HAP-1 (cell line): ENCODE data around the gene RAMP3.

Source experiments
- DNase-seq, 2 experiments: peaks; one replicate each; pipeline ENCODE4 v3.0.0-alpha.2; 2016 to 2020; ENCODE audit warnings: low spot score in 2 of 2
- H3K27me3 ChIP-seq: fragments of 250-450 bp; sonication (Bioruptor Pico); 2 replicates; pipeline ENCODE4 v1.5.1; 2020; ENCODE audit warnings: low read depth, mild to moderate bottlenecking, moderate library complexity
- H3K36me3 ChIP-seq: fragments of 250-450 bp; sonication (Bioruptor Pico); replicated peaks from 2 replicates; pipeline ENCODE4 v1.5.1; 2020; ENCODE audit warnings: mild to moderate bottlenecking
- H3K4me1 ChIP-seq: fragments of 250-450 bp; sonication (Bioruptor Pico); 2 replicates; pipeline ENCODE4 v1.5.1; 2020; ENCODE audit warnings: mild to moderate bottlenecking
- H3K4me3 ChIP-seq: fragments of 250-450 bp; sonication (Bioruptor Pico); 2 replicates; pipeline ENCODE4 v1.5.1; 2020; ENCODE audit warnings: mild to moderate bottlenecking, moderate library complexity
- H3K9me3 ChIP-seq: fragments of 250-450 bp; sonication (Bioruptor Pico); 2 replicates; pipeline ENCODE4 v1.5.1; 2020; ENCODE audit warnings: mild to moderate bottlenecking, moderate library complexity
- in situ Hi-C: fragments of 300-500 bp; cut with MboI; formaldehyde crosslinking; loops from 3 replicates; pipeline ENCODE4 v1.14.3; 2020; ENCODE audit warnings: low sequenced_read_pairs, inconsistent platforms, mixed read lengths

The RAMP3 gene

DNA sequence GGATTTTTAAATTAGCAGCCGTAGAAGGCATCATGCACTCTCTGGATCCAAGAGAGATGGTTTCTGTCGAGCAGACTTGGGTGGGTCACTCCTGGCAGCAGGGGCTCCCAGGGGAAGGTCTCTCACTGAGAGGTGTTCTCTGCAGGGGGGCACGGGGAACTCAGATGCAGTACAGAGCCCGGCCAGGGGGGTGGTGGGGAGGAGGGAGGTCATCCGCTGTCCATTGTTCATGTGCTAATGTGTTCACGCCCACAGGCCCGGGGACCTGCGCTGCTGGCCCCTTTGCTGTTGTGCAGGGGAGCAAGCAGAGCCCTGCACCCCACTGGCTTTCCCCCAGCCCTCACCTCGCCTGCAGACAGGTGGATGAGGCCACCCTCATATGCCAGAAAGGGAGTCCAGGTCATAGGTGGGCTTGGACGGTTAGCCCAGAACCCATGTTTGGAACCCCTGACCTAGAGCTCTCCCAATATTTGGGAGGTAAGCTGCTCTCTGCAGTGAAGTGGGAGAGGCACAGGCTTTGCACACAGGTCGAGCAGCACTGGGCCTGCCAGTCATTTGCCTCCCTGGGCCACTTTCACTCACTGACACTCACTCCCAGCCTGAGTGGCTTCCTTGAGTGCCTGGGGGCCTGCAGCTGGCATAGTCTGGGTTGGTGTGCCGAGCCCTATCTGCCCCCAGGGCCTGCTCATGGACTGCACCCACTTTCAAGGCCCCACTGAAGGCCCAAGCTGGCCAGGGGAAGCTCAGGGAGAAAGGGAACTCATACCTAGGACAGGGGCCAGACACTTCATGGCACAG lies 33.5 kb upstream of the RAMP3 start:
- DNase-seq = peak in 1 of 2 experiments; percentile 45
- H3K36me3 ChIP-seq = no peaks in the 10 kb centered on the region
- in situ Hi-C loops = loop anchor here (25.0 kb wide), 2 partner anchors 287 to 537 kb away; partner anchors contain the start of genes H2AZ2 and TMED4
- no peak overlapping the region for H3K4me3 ChIP-seq
- H3K27me3 ChIP-seq = no peaks in the 10 kb centered on the region
- no peaks in the 10 kb centered on the region for H3K9me3 ChIP-seq
- no peaks in the 10 kb centered on the region for H3K4me1 ChIP-seq

DNA sequence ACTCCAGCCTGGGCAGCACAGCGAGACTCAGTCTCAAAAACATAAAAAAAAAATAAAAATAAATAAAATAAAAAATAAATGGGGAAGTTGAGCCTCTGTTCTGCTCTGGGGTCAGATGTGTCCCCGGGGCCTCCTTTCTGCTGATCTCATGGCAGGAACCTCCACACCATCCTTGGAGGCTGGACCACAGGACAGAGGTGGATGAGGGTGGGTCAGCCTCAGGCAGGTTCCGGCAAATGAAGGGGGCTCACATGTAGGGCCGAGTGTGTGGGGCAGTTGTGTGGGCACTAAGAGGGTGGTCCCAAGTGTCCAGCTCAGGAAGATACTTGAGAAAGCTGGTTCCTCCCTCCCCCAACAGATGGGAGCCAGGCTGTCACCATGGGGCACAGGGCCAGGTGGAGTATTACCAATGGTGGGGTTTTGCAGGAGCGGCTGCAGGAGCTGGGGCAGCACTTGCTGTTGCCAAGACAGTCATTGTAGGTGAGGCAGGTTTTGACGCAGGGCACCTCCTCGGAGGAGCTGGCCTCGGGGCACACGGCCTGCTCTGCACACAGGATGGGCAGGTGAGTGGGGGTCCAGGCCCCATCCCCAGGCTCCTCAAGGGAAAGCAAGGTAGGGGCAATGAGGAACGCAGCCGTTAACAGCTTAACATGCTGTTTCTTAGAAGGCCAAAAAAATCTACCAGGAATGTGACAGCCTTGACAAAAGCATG lies 32.2 kb upstream of the RAMP3 start:
- Histone ChIP-seq H3K27me3 (no peaks in the 10 kb centered on the region), H3K36me3 (no peaks in the 10 kb centered on the region), H3K4me1 (no peaks in the 10 kb centered on the region), H3K4me3 (no peak overlapping the region), H3K9me3 (no peaks in the 10 kb centered on the region)
- in situ Hi-C loops = no loop called here
- DNase-seq = no peak

DNA sequence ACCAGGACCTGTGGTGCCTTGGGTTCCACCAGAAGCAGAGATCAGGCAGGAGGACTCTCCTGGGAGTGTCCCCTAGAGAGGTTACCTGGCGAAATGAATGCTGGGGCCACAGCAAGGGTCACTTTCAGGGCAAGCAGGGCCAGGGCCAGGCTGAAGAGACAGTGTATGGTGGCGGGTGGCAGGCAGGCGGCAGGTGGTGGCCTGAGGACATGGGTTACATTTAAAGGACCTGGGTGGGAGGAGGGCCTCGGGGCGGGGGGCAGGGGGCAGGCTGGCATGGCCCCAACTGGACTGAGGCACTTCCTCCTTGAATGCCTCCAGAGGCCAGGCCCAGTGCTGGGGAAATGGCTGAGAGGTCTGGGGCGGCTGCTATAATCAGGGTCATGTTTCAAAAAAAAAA lies 31.4 kb upstream of the RAMP3 start:
- H3K9me3 ChIP-seq = no peaks in the 10 kb centered on the region
- DNase-seq = no peak
- no peaks in the 10 kb centered on the region for H3K36me3 ChIP-seq
- H3K4me3 ChIP-seq = no peak overlapping the region
- in situ Hi-C loops = no loop called here
- no peaks in the 10 kb centered on the region for H3K27me3 ChIP-seq
- H3K4me1 ChIP-seq = no peaks in the 10 kb centered on the region

DNA sequence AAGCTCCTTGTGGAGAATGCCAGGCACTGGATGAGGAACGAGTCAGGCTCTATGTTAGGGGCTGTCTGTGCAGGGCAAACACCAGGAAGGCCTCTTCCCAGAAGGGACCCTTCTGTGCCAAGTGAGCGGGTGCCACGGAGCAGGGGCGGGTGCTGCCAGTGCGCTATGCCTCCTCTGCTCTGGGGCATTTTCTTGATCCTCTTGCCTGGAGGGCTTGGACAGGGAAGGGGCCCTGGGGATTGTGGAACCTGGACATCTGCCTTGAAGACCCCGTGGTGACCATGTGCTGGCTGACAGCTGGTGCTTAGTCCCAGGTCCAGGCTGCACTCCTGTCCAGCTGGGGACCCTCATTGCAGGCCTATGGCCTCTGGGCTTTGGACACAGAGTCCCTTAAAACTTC lies 30.7 kb upstream of the RAMP3 start:
- Histone ChIP-seq H3K27me3 (no peaks in the 10 kb centered on the region), H3K4me1 (no peaks in the 10 kb centered on the region), H3K36me3 (no peaks in the 10 kb centered on the region), H3K9me3 (no peaks in the 10 kb centered on the region), H3K4me3 (no peak overlapping the region)
- DNase-seq = no peak
- in situ Hi-C loops = no loop called here

DNA sequence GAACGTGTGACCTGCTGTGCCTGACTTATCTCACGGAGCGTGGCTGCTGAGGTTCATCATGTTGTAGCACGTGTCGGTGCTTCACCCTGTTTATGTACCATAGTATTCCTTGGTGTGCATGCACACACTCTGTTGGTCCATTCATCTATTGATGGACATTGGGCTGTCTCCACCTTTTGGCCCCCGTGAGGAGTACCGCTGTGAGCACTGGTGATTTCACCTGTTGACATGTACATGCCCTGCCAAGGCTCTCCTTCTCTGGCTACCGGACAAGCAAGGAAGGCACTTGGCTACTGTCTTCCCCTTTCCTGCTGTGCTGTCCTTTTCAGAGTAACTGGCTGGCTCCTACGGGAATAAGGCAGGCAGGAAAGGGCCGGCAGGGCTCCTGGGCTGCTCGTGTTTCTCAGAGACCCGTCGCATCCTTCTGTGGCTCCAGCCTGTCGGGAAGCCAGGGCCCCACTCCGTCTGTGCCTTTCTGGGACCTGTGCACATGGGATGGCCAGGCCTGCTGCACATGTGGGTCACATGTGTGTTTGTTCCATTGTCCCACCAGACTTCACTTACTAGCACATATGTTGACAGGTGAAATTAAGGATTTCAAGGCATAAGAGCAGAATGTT lies 28.3 kb upstream of the RAMP3 start:
- Histone ChIP-seq H3K4me1 (no peaks in the 10 kb centered on the region), H3K27me3 (no peaks in the 10 kb centered on the region), H3K4me3 (no peak overlapping the region), H3K9me3 (no peaks in the 10 kb centered on the region), H3K36me3 (no peaks in the 10 kb centered on the region)
- no peak for DNase-seq
- in situ Hi-C loops = no loop called here

DNA sequence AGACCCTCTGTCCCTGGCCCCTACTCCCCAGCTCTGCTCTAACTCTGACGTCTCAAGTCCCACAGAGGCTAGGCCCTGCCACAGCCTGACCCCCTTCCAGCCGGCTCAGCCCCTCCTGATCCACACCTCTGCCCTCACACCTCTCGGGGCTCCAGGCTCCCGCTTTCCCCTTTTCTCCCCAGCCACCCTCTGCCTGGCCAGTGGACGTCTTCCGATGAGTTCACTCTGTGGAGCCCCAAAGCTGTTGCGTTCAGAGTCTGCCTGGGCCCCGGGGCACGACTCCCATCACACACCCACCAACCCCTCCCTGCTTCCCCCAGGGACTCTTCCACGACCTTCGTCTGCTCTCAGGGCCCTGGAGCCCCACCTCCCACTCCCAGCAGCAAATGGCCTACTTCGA lies 27.7 kb upstream of the RAMP3 start:
- H3K4me1 ChIP-seq = no peaks in the 10 kb centered on the region
- no peak overlapping the region for H3K4me3 ChIP-seq
- H3K36me3 ChIP-seq = no peaks in the 10 kb centered on the region
- in situ Hi-C loops = no loop called here
- H3K9me3 ChIP-seq = no peaks in the 10 kb centered on the region
- H3K27me3 ChIP-seq = no peaks in the 10 kb centered on the region
- DNase-seq = no peak

DNA sequence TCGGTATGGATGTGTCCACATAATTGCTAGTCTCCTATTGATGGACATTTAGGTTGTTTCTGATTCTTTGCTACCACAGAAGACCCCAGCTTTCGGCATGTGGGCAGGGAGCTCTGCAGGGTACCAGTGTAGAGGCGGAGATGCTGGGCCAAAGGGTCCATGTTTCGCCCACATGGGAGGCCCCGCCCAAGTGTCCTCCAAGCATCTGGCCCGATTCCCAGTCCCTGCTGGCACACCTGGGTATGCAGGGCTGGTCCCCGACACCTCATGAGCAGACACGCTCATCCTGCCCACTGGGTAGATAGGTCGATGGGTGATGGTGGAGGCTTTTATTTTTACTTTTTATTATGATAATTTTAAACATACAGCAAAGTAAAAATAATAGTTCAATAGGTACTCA lies 26.7 kb upstream of the RAMP3 start:
- H3K4me3 ChIP-seq = no peak overlapping the region
- no peaks in the 10 kb centered on the region for H3K9me3 ChIP-seq
- no peak for DNase-seq
- H3K27me3 ChIP-seq = no peaks in the 10 kb centered on the region
- no peaks in the 10 kb centered on the region for H3K4me1 ChIP-seq
- H3K36me3 ChIP-seq = no peaks in the 10 kb centered on the region
- in situ Hi-C loops = no loop called here

DNA sequence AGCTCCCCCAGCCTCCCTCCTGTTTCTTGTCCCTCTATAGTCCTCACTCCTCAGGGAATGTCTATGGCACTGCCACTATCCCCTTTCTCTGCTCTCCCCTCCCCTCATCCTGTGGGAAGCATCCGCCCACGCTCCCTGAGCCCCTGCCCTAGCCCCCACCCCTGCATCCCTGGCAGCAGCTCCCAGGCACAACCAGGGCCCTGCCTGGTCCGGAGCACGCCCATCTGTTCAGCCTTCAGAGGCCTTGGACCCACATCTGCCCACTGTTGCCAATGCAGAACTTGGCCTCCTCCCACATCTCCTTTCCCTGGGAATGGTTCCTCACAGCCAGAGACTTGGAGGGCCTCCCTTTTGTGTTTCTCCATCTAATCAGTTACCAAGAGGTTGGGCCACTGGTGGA lies 25.7 kb upstream of the RAMP3 start:
- H3K27me3 ChIP-seq = no peaks in the 10 kb centered on the region; the same call in 1 of the 2 replicates
- H3K4me3 ChIP-seq = no peak overlapping the region
- no peaks in the 10 kb centered on the region for H3K36me3 ChIP-seq
- DNase-seq = no peak
- no peaks in the 10 kb centered on the region for H3K9me3 ChIP-seq
- no peaks in the 10 kb centered on the region for H3K4me1 ChIP-seq
- in situ Hi-C loops = no loop called here

DNA sequence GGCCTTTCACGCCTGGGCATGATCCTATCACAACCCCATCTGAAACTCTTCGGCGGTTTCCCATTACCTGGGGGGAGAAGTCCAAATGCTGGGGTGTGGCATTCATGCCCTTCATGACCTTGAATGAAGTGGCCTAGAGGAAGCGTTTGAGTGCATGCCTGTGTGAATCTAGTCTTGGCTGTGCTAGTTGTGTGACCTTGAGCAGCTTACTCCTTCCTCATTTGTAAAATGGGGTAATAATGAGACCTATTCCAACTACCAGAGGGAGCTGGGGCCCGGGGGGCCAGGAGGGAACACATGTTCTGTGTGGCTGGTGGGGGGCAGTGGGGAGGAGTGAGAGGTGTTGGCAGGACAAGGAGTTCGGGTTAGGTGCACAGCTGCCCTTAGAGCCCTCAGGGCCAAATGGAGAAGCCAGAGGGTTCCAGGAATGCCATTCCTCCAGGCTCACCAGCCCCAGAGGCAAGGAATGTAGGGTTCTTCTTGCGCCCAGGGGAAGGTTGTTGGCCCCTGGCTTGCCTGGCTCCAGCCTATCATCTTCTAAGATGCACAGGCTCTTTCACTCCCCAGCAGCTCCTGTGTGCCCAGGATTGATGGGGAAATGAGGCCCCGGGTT lies 24.8 kb upstream of the RAMP3 start:
- in situ Hi-C loops = no loop called here
- Histone ChIP-seq H3K4me3 (no peak overlapping the region), H3K9me3 (no peaks in the 10 kb centered on the region), H3K4me1 (no peaks in the 10 kb centered on the region), H3K27me3 (no peaks in the 10 kb centered on the region; the same call in 1 of the 2 replicates), H3K36me3 (no peaks in the 10 kb centered on the region)
- DNase-seq = no peak

DNA sequence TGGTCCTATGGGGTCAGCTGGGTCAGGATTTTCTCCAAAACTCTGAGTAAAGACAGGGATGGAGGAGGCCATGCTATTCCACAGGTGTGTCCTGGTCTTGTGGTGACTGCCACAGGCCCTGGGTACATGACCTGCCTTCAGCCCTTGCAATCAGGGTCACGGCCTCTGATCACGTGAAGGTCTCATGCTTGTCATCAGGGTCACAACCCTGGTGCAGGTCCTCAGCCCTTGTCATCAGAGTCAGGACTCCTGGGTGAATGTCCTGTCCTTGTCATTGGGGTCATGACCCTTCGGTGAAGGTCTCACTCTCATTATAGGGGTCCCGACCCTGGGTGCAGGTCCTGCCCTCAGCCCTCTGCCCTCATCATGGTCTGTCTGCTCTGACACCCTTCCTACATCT lies 24.2 kb upstream of the RAMP3 start:
- in situ Hi-C loops = no loop called here
- Histone ChIP-seq H3K27me3 (no peaks in the 10 kb centered on the region; the same call in 1 of the 2 replicates), H3K4me3 (no peak overlapping the region), H3K4me1 (no peaks in the 10 kb centered on the region), H3K36me3 (no peaks in the 10 kb centered on the region), H3K9me3 (no peaks in the 10 kb centered on the region)
- DNase-seq = no peak

DNA sequence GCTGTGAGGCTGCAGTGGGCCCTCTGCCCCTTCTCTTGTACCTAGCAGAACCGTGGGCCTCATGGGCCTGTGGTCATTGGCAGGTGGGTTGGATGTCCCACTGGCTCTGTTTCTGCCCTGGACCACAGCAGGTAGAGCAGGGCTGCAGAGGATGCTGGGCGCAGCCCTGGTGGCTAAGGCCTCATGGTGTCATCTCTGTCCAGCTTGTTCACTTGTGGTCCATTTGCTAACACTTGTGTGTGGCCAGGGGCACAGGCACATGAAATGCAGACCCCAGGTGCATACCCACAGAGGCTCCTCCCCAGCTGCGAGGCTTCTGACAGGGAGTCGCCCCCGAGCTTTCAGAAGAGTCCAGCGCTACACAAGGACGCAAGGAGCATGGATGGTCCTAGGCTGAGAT lies 23.7 kb upstream of the RAMP3 start:
- no peaks in the 10 kb centered on the region for H3K36me3 ChIP-seq
- no peak for DNase-seq
- no peaks in the 10 kb centered on the region for H3K9me3 ChIP-seq
- no peaks in the 10 kb centered on the region; the same call in 1 of the 2 replicates for H3K27me3 ChIP-seq
- H3K4me1 ChIP-seq = no peaks in the 10 kb centered on the region
- in situ Hi-C loops = no loop called here
- H3K4me3 ChIP-seq = no peak overlapping the region

DNA sequence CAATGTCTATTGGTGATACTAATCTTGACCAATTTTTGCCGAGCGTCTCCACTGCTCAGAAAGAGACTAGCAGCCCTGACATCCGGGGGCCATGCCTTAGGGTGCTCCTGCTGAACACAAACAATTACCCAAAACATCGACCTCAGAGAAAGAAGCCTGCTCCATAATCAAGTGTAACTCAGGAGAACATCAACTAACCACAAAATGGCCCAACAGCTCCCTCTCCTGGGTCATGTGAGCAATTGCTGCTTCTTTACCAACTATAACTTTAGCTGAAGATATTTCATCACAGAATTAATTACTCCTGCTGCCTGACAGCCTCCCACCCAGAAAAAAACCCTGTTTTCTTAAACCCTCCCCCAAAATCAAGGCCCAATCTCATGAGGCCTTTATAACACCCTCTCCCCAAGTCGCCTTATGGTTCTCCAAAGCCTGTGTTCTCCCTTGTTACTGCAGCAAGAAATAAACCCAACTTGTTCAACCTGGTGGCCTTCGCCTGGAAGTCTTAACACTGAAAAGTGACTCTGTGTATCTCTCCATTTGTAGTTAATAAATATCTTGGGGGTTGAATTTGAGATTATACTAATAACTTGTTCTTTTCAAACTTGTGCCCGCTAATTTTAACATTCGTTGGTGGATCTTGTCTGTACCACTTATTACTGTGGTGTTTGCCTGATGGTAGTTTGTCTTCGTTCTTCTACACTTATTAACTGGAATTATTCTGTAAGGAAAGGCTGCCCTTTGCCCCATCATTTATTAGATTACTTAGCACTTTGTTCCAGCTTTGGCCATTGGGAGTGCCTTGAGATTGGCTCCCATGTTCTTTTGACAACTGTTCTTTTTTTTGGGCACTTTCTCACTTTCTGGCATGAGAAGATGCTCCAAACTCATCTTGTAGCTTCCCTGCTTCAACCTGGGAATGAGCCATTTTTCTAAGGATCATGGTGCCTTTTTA lies 21.2 kb upstream of the RAMP3 start:
- Histone ChIP-seq H3K27me3 (no peaks in the 10 kb centered on the region; the same call in 1 of the 2 replicates), H3K36me3 (no peaks in the 10 kb centered on the region), H3K4me3 (no peak overlapping the region), H3K9me3 (no peaks in the 10 kb centered on the region), H3K4me1 (no peaks in the 10 kb centered on the region)
- in situ Hi-C loops = no loop called here
- peak; percentile 68 to 73 for DNase-seq
